ENCODE measurements around the gene ARNT2.

DNA sequence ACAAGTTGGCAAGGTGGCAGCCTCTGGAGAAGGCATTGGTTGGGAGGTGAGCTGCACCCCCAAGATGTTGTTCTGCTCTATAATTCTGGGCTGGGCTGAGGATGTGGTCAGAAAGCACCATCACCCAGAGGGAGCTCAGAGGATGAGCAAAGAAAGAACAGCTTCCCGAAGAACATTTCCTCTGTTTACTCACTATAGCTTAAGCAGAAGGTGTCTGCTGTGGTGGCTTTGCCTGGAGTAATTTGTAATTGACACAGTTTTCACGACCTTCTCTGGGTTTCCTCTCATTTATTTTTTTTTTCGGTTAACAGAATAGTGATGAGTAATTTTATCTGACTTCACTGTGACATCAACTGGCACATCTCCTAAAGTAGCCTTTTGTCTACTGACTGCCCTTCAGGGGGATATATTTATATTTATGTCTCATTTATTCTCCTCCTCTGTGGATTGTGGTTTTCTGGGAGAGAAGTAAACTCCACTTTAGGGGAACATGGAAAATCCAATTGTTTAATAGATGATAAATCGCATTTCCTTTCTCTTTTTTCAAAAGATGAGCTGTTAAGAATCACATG, 241.4 kb downstream of the ARNT2 start:
- no peak for TF ChIP-seq GATA3 (IDR thresholded peaks at IDR 0.05; ENCODE audit: low read depth, low read length)
- no peak for TF ChIP-seq GATA2 (IDR thresholded peaks at IDR 0.05; ENCODE audit: low read depth, low read length)
